K562 (cell line): ENCODE results near the gene MRPL48. TPM values are rescaled to one million over a fixed set of nuclear protein-coding genes. Genes with fewer than 3 reads are reported as not detected.

Source experiments
- ATAC-seq: fragments of 200-7000 bp; cut with Tn5 transposase; 3 replicates; pipeline ENCODE4 v1.9.1; 2020; ENCODE audit warnings: moderate library complexity
- BruUV-seq: library from RNA; stranded (reverse); fragments of 400-500 nt; replicated peaks from 2 replicates; lab custom pipeline; 2021; lab: Mats Ljungman, UMichigan
- CTCF ChIA-PET: fragments of 300-600 bp; formaldehyde crosslinking; extraction: SDS; loops from one replicate; lab custom pipeline; 2021; ENCODE audit warnings: low intra/inter-chr PET ratio; lab: Yijun Ruan, JAX
- POLR2A ChIA-PET: fragments of 300-600, 350-650 bp; sonication (Branson Sonifier 250); formaldehyde crosslinking; extraction: SDS; loops from one replicate; lab custom pipeline; 2021; ENCODE audit warnings: antibody characterized with exemption, inconsistent platforms; lab: Yijun Ruan, JAX
- DNase-seq, 4 experiments: peaks; one replicate each; pipeline versions ENCODE4 v3.0.0 to v3.0.0-alpha.2; 2011 to 2018; ENCODE audit warnings: low spot score in 3 of 4, mixed read lengths in 3 of 4; ENCODE audit errors: extremely low read depth in 1 of 4
- FAIRE-seq: peaks from 2 replicates; lab custom pipeline; 2011; peaks lifted over from hg19 to GRCh38; lab: Jason Lieb, UNC
- H2AFZ ChIP-seq: 2 replicates; pipeline ENCODE4 v1.6.0; 2011; ENCODE audit warnings: low read depth, low read length, control low read depth, inconsistent platforms
- H3K27ac ChIP-seq: fragments of 200-600 bp; 3 replicates; pipeline ENCODE4 v1.8.0; 2011; ENCODE audit warnings: low read depth, mild to moderate bottlenecking, control low read depth, inconsistent platforms, low read length, moderate library complexity, mixed read lengths; ENCODE audit errors: extremely low read depth
- H3K27me3 ChIP-seq, 2 experiments: fragments of 300-600 bp in 1 of 2; 2 replicates in 1 of 2; 3 replicates in 1 of 2; pipeline versions ENCODE4 v1.6.0 to v1.8.0; 2011; ENCODE audit warnings: inconsistent platforms in 2 of 2, low read length in 2 of 2, mild to moderate bottlenecking in 1 of 2, mixed read lengths in 1 of 2, moderate library complexity in 1 of 2; ENCODE audit not compliant: control insufficient read depth in 2 of 2, insufficient read depth in 2 of 2
- H3K36me3 ChIP-seq: fragments of 300-600 bp; 3 replicates; pipeline ENCODE4 v1.8.0; 2011; ENCODE audit warnings: mild to moderate bottlenecking, low read length, inconsistent platforms; ENCODE audit not compliant: control insufficient read depth, insufficient read depth
- H3K4me1 ChIP-seq, 2 experiments: fragments of 200-600 bp in 1 of 2; replicated peaks in 1 of 2; 2 replicates in 1 of 2; 3 replicates in 1 of 2; pipeline versions ENCODE4 v1.5.1 to v1.8.0; 2011; ENCODE audit warnings: inconsistent platforms in 2 of 2, low read length in 2 of 2, mild to moderate bottlenecking in 1 of 2, mixed read lengths in 1 of 2, moderate library complexity in 1 of 2; ENCODE audit not compliant: control insufficient read depth in 2 of 2, insufficient read depth in 2 of 2
- H3K4me2 ChIP-seq: 2 replicates; pipeline ENCODE4 v1.6.1; 2011; ENCODE audit warnings: low read length, control low read depth, inconsistent platforms, mixed read lengths; ENCODE audit not compliant: insufficient read depth
- H3K4me3 ChIP-seq: fragments of 200-600 bp; sonication (generic), shearing (Covaris generic); 2 replicates; pipeline ENCODE4 v1.5.1; 2016; ENCODE audit warnings: control low read depth, inconsistent platforms
- H3K79me2 ChIP-seq: fragments of 200-600 bp; 3 replicates; pipeline ENCODE4 v1.8.0; 2011; ENCODE audit warnings: low read length, inconsistent platforms; ENCODE audit not compliant: control insufficient read depth, insufficient read depth
- H3K9ac ChIP-seq, 2 experiments: 2 replicates each; pipeline versions ENCODE4 v1.6.0 to v1.6.1; 2011; ENCODE audit warnings: low read depth in 2 of 2, low read length in 2 of 2, control low read depth in 1 of 2, inconsistent platforms in 1 of 2, mild to moderate bottlenecking in 1 of 2, mixed read lengths in 1 of 2; ENCODE audit not compliant: insufficient read depth in 1 of 2
- H3K9me1 ChIP-seq: one replicate; pipeline ENCODE4 v1.6.0; 2011; ENCODE audit warnings: inconsistent platforms, mild to moderate bottlenecking, low read length, moderate library complexity; ENCODE audit not compliant: control insufficient read depth, insufficient read depth
- H3K9me3 ChIP-seq: replicated peaks from 2 replicates; pipeline ENCODE4 v1.5.1; 2011; ENCODE audit warnings: low read depth, low read length, inconsistent platforms; ENCODE audit not compliant: control insufficient read depth, insufficient read depth
- H4K20me1 ChIP-seq: replicated peaks from 2 replicates; pipeline ENCODE4 v1.6.1; 2011; ENCODE audit warnings: low read length, inconsistent platforms, mixed read lengths; ENCODE audit not compliant: control insufficient read depth, insufficient read depth
- CREB1 ChIP-seq, 2 experiments: sonication (generic) in 1 of 2; formaldehyde crosslinking in 1 of 2; IDR thresholded peaks; 2 replicates each; pipeline versions ENCODE4 v1.6.1 to v1.8.0; 2012 to 2022; ENCODE audit warnings: inconsistent platforms in 1 of 2, mild to moderate bottlenecking in 1 of 2, missing genetic modification reagents in 1 of 2, moderate library complexity in 1 of 2
- HMG20A ChIP-seq: fragments of 450-650 bp; formaldehyde crosslinking; conservative IDR thresholded peaks from 2 replicates; pipeline ENCODE4 v1.4.0; 2020; ENCODE audit warnings: mild to moderate bottlenecking, mixed read lengths
- ILF3 ChIP-seq: fragments of 450-650 bp; IDR thresholded peaks from 2 replicates; pipeline ENCODE4 v1.6.1; 2018; ENCODE audit warnings: antibody characterized with exemption, mild to moderate bottlenecking, moderate library complexity, borderline replicate concordance
- LEF1 ChIP-seq: fragments of 450-650 bp; IDR thresholded peaks from 2 replicates; pipeline ENCODE4 v1.6.1; 2016; ENCODE audit warnings: mild to moderate bottlenecking
- POLR2A ChIP-seq: fragments of 450-650 bp; conservative IDR thresholded peaks from 2 replicates; pipeline ENCODE4 v1.6.1; 2016
- RBM14 ChIP-seq: fragments of 200-400 bp; formaldehyde crosslinking; IDR thresholded peaks from 2 replicates; pipeline ENCODE4 v1.6.1; 2018; ENCODE audit warnings: low read depth, mild to moderate bottlenecking, low read length, moderate library complexity, borderline replicate concordance; ENCODE audit not compliant: insufficient read depth
- RBM22 ChIP-seq: fragments of 200-400 bp; formaldehyde crosslinking; IDR thresholded peaks from 2 replicates; pipeline ENCODE4 v1.6.1; 2018; ENCODE audit warnings: low read length, low read depth; ENCODE audit not compliant: poor library complexity, severe bottlenecking
- SRF ChIP-seq, 2 experiments: fragments of 250-450, 450-650 bp in 1 of 2; sonication (Bioruptor Pico) in 1 of 2; sonication (generic) in 1 of 2; formaldehyde crosslinking; IDR thresholded peaks; 2 replicates each; pipeline versions ENCODE4 v1.5.0 to v1.5.1; 2020 to 2022; ENCODE audit warnings: mild to moderate bottlenecking in 1 of 2, missing genetic modification reagents in 1 of 2
- SRSF3 ChIP-seq: fragments of 200-400 bp; formaldehyde crosslinking; IDR thresholded peaks from 2 replicates; pipeline ENCODE4 v1.6.1; 2016; ENCODE audit warnings: mild to moderate bottlenecking, low read length, moderate library complexity; ENCODE audit not compliant: insufficient read depth
- ZEB2 ChIP-seq: fragments of 450-650 bp; IDR thresholded peaks from 2 replicates; pipeline ENCODE4 v1.6.1; 2016
- ZNF232 ChIP-seq: sonication (generic); formaldehyde crosslinking; IDR thresholded peaks from 2 replicates; pipeline ENCODE4 v1.8.0; 2022; ENCODE audit warnings: mild to moderate bottlenecking, missing genetic modification reagents
- WGBS: fragments of 100-300 bp; shearing (Covaris generic); methylation state at CpG from one replicate; pipeline ENCODE4 v1.1.6; 2016; ENCODE audit warnings: low coverage, mixed read lengths; ENCODE audit not compliant: insufficient coverage; ENCODE audit errors: missing lambda C conversion rate; 5-methylcytosine and 5-hydroxymethylcytosine counted together
- in situ Hi-C: fragments of 300-500 bp; cut with MboI; formaldehyde crosslinking; loops from 4 replicates; pipeline ENCODE4 v1.15.0; 2018; ENCODE audit warnings: inconsistent platforms, mixed read lengths
- intact Hi-C: fragments of 100-400 bp; cut with micrococcal nuclease; formaldehyde crosslinking; loops from 2 replicates; pipeline ENCODE4 v1.14.2; 2022
- polyA plus RNA-seq, 8 experiments: library from polyadenylated mRNA; depleted of rRNA in 4 of 8; stranded (reverse) in 5 of 8; unstranded in 3 of 8; fragments of >200 nt; fragmentation: Nextera tagmentation in 2 of 8; fragmentation: Illumina TruSeq in 1 of 8; extraction: Ambion mirVana in 2 of 8; extraction: Trizol in 1 of 8; gene quantifications; 2 replicates each; pipeline versions ENCODE4 v1.2.1 to v1.2.3, GENCODE V29; 2011 to 2014; ENCODE audit warnings: inconsistent platforms in 1 of 8, missing spikeins in 1 of 8
- total RNA-seq, 7 experiments: library from RNA; depleted of rRNA in 6 of 7; stranded (reverse); fragments of >200 nt in 6 of 7; fragmentation: Illumina TruSeq in 2 of 7; extraction: Trizol in 2 of 7; gene quantifications; 2 replicates each; pipeline versions ENCODE4 v1.2.1 to v1.2.3, GENCODE V29; 2011 to 2021; ENCODE audit warnings: low replicate concordance in 1 of 7
- TF ChIP-seq, protein P1 (sequence below): fragments of 450-650 bp; formaldehyde crosslinking; IDR thresholded peaks from 2 replicates; pipeline ENCODE4 v1.4.0; 2020; ENCODE audit warnings: mild to moderate bottlenecking, moderate library complexity
- TF ChIP-seq, protein P2 (sequence below): sonication (generic); formaldehyde crosslinking; IDR thresholded peaks from 2 replicates; pipeline ENCODE4 v1.8.0; 2023; ENCODE audit warnings: mild to moderate bottlenecking, missing genetic modification reagents
- TF ChIP-seq, protein P3 (sequence below): fragments of 250-450 bp; sonication (Bioruptor Pico); IDR thresholded peaks from 2 replicates; pipeline ENCODE4 v1.4.0; 2020

The MRPL48 gene
- total and polyA plus RNA-seq, 9 of the 15 experiments (the other 6 are each of a cell fraction or from before 2014, with no cell fraction given) = 66.0 to 237 (median 104) TPM

DNA sequence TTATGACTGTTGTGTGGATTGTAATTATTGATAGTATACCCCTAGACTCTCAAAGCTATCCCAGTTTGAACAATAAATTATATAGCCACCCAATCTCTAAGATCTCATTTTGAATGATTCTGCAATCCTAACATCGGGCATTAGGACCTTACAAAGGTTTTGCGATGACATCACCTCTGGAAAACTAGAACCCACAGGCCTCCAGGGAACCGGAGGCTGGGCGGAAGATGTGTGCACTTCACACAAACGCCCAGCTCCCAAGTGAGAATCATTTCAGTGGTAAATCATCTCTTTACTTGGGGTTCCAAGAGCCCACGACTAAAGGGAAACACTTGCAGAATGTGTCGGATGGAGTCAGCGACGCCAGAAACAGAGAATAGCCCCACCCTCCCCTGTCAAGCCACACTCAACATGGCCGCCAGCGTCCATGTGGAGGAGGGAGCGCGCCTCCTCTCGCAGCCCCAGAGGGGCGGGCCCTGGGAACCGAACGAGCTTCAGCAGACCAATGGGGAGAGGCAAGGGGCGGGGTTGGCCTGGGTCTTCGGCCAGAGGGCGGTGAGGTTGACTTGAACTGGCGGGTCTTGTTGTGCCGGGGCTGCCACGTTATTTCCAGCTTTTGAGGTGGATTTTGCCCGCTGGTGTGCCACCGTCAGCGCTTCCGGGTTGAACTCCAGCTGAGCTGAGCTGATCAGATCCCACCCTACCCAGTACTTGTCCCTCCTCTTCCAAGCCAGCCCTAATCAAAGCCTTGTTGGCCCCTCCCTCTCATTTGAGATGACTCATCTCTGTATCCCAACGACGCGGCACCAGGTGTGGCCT is 8.4 kb upstream of the MRPL48 start:
- FAIRE-seq (peak; percentile 86), DNase-seq (peak; percentile 97 to 99 (median 98)), ATAC-seq (peak; percentile 98)
- peak overlapping the region; percentile 99 for H2AFZ ChIP-seq
- TSS peak; percentile 92 for BruUV-seq
- peak overlapping the region; percentile 97 for H3K27ac ChIP-seq
- H3K9me1 ChIP-seq = no peaks in the 10 kb centered on the region
- intact Hi-C loops (loop anchor here (1.0 kb wide), 1 partner anchor 18 kb away; the partner anchor contains the start of gene RAB6A), in situ Hi-C loops (no loop called here)
- H3K4me3 ChIP-seq = peak overlapping the region; percentile 46
- POLR2A ChIA-PET = interaction anchor here (0.6 to 5.7 kb wide), 16 partner anchors 9 to 372 kb away, joined by 3 to 86 read pairs (median 3); partner anchors contain the start of genes MRPL48 and RAB6A
- H4K20me1 ChIP-seq = no peaks in the 10 kb centered on the region
- CTCF ChIA-PET = no interaction called here
- no peaks in the 10 kb centered on the region for H3K36me3 ChIP-seq
- under 1% methylated on average over 29 of the region's 30 CpGs for WGBS
- peaks cover 12 to 28% of the 10 kb centered on the region in 2 experiments; a peak in 4 of 5 replicates for H3K4me1 ChIP-seq
- H3K9ac ChIP-seq = peak overlapping the region; percentile 85 to 94
- H3K27me3 ChIP-seq = no peaks in the 10 kb centered on the region
- H3K79me2 ChIP-seq = no peaks in the 10 kb centered on the region
- no peaks in the 10 kb centered on the region; the same call in 1 of the 2 replicates for H3K9me3 ChIP-seq
- H3K4me2 ChIP-seq = peak overlapping the region; percentile 94
- TF ChIP-seq ZNF232 (CRISPR knock-in tag) = no peak
- no peak for TF ChIP-seq SRSF3
- peak; percentile 39; the same call in 1 of the 2 replicates for TF ChIP-seq CREB1 (IDR thresholded peaks at IDR 0.05)
- peak; percentile 54; the same call in 1 of the 2 replicates for TF ChIP-seq CREB1 (CRISPR knock-in tag; IDR thresholded peaks at IDR 0.05)
- TF ChIP-seq ILF3 = no peak
- TF ChIP-seq RBM14 = no peak
- TF ChIP-seq, protein P1, sequence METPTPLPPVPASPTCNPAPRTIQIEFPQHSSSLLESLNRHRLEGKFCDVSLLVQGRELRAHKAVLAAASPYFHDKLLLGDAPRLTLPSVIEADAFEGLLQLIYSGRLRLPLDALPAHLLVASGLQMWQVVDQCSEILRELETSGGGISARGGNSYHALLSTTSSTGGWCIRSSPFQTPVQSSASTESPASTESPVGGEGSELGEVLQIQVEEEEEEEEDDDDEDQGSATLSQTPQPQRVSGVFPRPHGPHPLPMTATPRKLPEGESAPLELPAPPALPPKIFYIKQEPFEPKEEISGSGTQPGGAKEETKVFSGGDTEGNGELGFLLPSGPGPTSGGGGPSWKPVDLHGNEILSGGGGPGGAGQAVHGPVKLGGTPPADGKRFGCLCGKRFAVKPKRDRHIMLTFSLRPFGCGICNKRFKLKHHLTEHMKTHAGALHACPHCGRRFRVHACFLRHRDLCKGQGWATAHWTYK (CRISPR knock-in tag) = peak; percentile 53; the same call in 1 of the 2 replicates
- TF ChIP-seq RBM22 = no peak
- TF ChIP-seq POLR2A = peak; percentile 88
- peak in 1 of 2 experiments; percentile 43; a peak in 2 of 4 replicates for TF ChIP-seq SRF (CRISPR knock-in tag; IDR thresholded peaks at IDR 0.05)
- peak; percentile 78 for TF ChIP-seq ZEB2
- peak; percentile 39; the same call in 1 of the 2 replicates for TF ChIP-seq LEF1
- TF ChIP-seq HMG20A (CRISPR knock-in tag) = no peak
- TF ChIP-seq, protein P2, sequence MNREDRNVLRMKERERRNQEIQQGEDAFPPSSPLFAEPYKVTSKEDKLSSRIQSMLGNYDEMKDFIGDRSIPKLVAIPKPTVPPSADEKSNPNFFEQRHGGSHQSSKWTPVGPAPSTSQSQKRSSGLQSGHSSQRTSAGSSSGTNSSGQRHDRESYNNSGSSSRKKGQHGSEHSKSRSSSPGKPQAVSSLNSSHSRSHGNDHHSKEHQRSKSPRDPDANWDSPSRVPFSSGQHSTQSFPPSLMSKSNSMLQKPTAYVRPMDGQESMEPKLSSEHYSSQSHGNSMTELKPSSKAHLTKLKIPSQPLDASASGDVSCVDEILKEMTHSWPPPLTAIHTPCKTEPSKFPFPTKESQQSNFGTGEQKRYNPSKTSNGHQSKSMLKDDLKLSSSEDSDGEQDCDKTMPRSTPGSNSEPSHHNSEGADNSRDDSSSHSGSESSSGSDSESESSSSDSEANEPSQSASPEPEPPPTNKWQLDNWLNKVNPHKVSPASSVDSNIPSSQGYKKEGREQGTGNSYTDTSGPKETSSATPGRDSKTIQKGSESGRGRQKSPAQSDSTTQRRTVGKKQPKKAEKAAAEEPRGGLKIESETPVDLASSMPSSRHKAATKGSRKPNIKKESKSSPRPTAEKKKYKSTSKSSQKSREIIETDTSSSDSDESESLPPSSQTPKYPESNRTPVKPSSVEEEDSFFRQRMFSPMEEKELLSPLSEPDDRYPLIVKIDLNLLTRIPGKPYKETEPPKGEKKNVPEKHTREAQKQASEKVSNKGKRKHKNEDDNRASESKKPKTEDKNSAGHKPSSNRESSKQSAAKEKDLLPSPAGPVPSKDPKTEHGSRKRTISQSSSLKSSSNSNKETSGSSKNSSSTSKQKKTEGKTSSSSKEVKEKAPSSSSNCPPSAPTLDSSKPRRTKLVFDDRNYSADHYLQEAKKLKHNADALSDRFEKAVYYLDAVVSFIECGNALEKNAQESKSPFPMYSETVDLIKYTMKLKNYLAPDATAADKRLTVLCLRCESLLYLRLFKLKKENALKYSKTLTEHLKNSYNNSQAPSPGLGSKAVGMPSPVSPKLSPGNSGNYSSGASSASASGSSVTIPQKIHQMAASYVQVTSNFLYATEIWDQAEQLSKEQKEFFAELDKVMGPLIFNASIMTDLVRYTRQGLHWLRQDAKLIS = peak; percentile 40; the same call in 1 of the 2 replicates
- TF ChIP-seq, protein P3, sequence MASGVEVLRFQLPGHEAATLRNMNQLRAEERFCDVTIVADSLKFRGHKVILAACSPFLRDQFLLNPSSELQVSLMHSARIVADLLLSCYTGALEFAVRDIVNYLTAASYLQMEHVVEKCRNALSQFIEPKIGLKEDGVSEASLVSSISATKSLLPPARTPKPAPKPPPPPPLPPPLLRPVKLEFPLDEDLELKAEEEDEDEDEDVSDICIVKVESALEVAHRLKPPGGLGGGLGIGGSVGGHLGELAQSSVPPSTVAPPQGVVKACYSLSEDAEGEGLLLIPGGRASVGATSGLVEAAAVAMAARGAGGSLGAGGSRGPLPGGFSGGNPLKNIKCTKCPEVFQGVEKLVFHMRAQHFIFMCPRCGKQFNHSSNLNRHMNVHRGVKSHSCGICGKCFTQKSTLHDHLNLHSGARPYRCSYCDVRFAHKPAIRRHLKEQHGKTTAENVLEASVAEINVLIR = peak; percentile 38; the same call in 1 of the 2 replicates
